ENCODE data around the gene NEUROG1. TPM values are rescaled to one million over a fixed set of nuclear protein-coding genes. Genes with fewer than 3 reads are reported as not detected.
"Not testable (repeated sequence)": the region's sequence is repeated elsewhere in the genome, so short reads cannot be mapped to it uniquely, and the experiment has no call there.

NEUROG1 gene
- total and polyA plus RNA-seq, 2 donors from 2014 or later: not detected

- intact Hi-C loops (cut with DNase I): no loop called here
- H3K36me3 ChIP-seq (ENCODE audit: control insufficient read depth in 2 of 3, insufficient read depth in 3 of 3, low read length in 3 of 3): no peaks in the 10 kb centered on the region
- H3K4me3 ChIP-seq (ENCODE audit: low read length in 3 of 3): no peak overlapping the region
- TF ChIP-seq CTCF (IDR thresholded peaks at IDR 0.05; ENCODE audit: borderline replicate concordance, extremely low read depth, insufficient read depth): no peak
- no peaks in the 10 kb centered on the region for H3K4me1 ChIP-seq (ENCODE audit: control insufficient read depth in 2 of 3, insufficient read depth in 2 of 3, low read depth in 1 of 3, low read length in 3 of 3)
- no peak overlapping the region for H3K27ac ChIP-seq (ENCODE audit: low read depth in 2 of 2, low read length in 2 of 2)
- H3K9ac ChIP-seq (ENCODE audit: low read length in 3 of 3): no peak overlapping the region
- DNase-seq: no peak
- peaks cover 6% of the 10 kb centered on the region for H3K27me3 ChIP-seq (ENCODE audit: control insufficient read depth, insufficient read depth, low read length)
- no peaks in the 10 kb centered on the region for H3K9me3 ChIP-seq (ENCODE audit: control insufficient read depth in 2 of 3, insufficient read depth in 1 of 3, low read length in 3 of 3)
- FAIRE-seq: no peak
Observed at GRCh38 chr5:135497971-135498636, 37.7 kb downstream of the NEUROG1 start.

- intact Hi-C loops (cut with DNase I); H3K4me1 ChIP-seq (ENCODE audit: control insufficient read depth in 2 of 3, insufficient read depth in 2 of 3, low read depth in 1 of 3, low read length in 3 of 3); H3K27ac ChIP-seq (ENCODE audit: low read depth in 2 of 2, low read length in 2 of 2); H3K36me3 ChIP-seq (ENCODE audit: control insufficient read depth in 2 of 3, insufficient read depth in 3 of 3, low read length in 3 of 3); DNase-seq; H3K9ac ChIP-seq (ENCODE audit: low read length in 3 of 3); FAIRE-seq; H3K9me3 ChIP-seq (ENCODE audit: control insufficient read depth in 2 of 3, insufficient read depth in 1 of 3, low read length in 3 of 3); H3K4me3 ChIP-seq (ENCODE audit: low read length in 3 of 3): not testable (repeated sequence)
- H3K27me3 ChIP-seq (ENCODE audit: control insufficient read depth, insufficient read depth, low read length): peaks cover 24% of the 10 kb centered on the region
Observed at GRCh38 chr5:135495531-135495930, 40.2 kb downstream of the NEUROG1 start.

GRCh38 chr5:135494196-135494595, 41.6 kb downstream of the NEUROG1 start:
- intact Hi-C loops (cut with DNase I): no loop called here
- Histone ChIP-seq H3K4me1 (ENCODE audit: control insufficient read depth in 2 of 3, insufficient read depth in 2 of 3, low read depth in 1 of 3, low read length in 3 of 3) (peaks cover 0 to 2% (median 0%) of the 10 kb centered on the region in 3 donors), H3K27ac (ENCODE audit: low read depth in 2 of 2, low read length in 2 of 2) (no peak overlapping the region), H3K9ac (ENCODE audit: low read length in 3 of 3) (no peak overlapping the region), H3K4me3 (ENCODE audit: low read length in 3 of 3) (no peak overlapping the region), H3K27me3 (ENCODE audit: control insufficient read depth, insufficient read depth, low read length) (peaks cover 24% of the 10 kb centered on the region), H3K36me3 (ENCODE audit: control insufficient read depth in 2 of 3, insufficient read depth in 3 of 3, low read length in 3 of 3) (no peaks in the 10 kb centered on the region), H3K9me3 (ENCODE audit: control insufficient read depth in 2 of 3, insufficient read depth in 1 of 3, low read length in 3 of 3) (no peaks in the 10 kb centered on the region)
- TF ChIP-seq CTCF (IDR thresholded peaks at IDR 0.05; ENCODE audit: borderline replicate concordance, extremely low read depth, insufficient read depth): no peak
- DNase-seq: no peak
- FAIRE-seq: no peak

GRCh38 chr5:135493406-135494180, 42.2 kb downstream of the NEUROG1 start:
- H3K9ac ChIP-seq (ENCODE audit: low read length in 3 of 3): no peak overlapping the region
- no peak overlapping the region for H3K4me3 ChIP-seq (ENCODE audit: low read length in 3 of 3)
- H3K4me1 ChIP-seq (ENCODE audit: control insufficient read depth in 2 of 3, insufficient read depth in 2 of 3, low read depth in 1 of 3, low read length in 3 of 3): peaks cover 0 to 2% (median 0%) of the 10 kb centered on the region in 3 donors
- H3K9me3 ChIP-seq (ENCODE audit: control insufficient read depth in 2 of 3, insufficient read depth in 1 of 3, low read length in 3 of 3): no peaks in the 10 kb centered on the region
- no peak for DNase-seq
- no peak for TF ChIP-seq CTCF (IDR thresholded peaks at IDR 0.05; ENCODE audit: borderline replicate concordance, extremely low read depth, insufficient read depth)
- intact Hi-C loops (cut with DNase I): no loop called here
- H3K27me3 ChIP-seq (ENCODE audit: control insufficient read depth, insufficient read depth, low read length): peaks cover 24% of the 10 kb centered on the region
- H3K36me3 ChIP-seq (ENCODE audit: control insufficient read depth in 2 of 3, insufficient read depth in 3 of 3, low read length in 3 of 3): no peaks in the 10 kb centered on the region
- no peak overlapping the region for H3K27ac ChIP-seq (ENCODE audit: low read depth in 2 of 2, low read length in 2 of 2)
- FAIRE-seq: no peak
